Heart left ventricle (tissue), 16 donors: Measurements from ENCODE around the gene LRP5. TPM values are rescaled to one million over a fixed set of nuclear protein-coding genes. Genes with fewer than 3 reads are reported as not detected.
A peak's percentile ranks its signal among the peaks of the same experiment; 100 is the strongest.

ENCODE experiments used
- ATAC-seq, 4 donors: fragments of 200-7000 bp; cut with Tn5 transposase; one replicate each; pipeline ENCODE4 v1.9.1; 2020 to 2022; ENCODE audit warnings: moderate library complexity in 4 of 4, mild to moderate bottlenecking in 3 of 4, moderate number of reproducible peaks in 1 of 4
- DNase-seq, 5 donors: peaks; one replicate each; pipeline ENCODE4 v3.0.0-alpha.2; 2020
- H3K27ac ChIP-seq, 12 donors: fragments of 200-600 bp; sonication (generic) in 4 of 12; one replicate each; pipeline versions ENCODE4 v1.5.0 to v1.8.0; 2016 to 2022; ENCODE audit warnings: mild to moderate bottlenecking in 2 of 12
- H3K27me3 ChIP-seq, 9 donors: fragments of 200-600 bp; sonication (generic) in 2 of 9; one replicate each; pipeline versions ENCODE4 v1.5.1 to v1.8.0; 2016 to 2022; ENCODE audit warnings: mild to moderate bottlenecking in 3 of 9
- H3K36me3 ChIP-seq, 9 donors: fragments of 200-600 bp; sonication (generic) in 2 of 9; one replicate each; pipeline versions ENCODE4 v1.5.0 to v1.8.0; 2018 to 2022; ENCODE audit warnings: mild to moderate bottlenecking in 2 of 9
- H3K4me1 ChIP-seq, 12 donors: fragments of 200-600 bp; sonication (generic) in 4 of 12; one replicate each; pipeline versions ENCODE4 v1.5.0 to v1.8.0; 2016 to 2022; ENCODE audit warnings: mild to moderate bottlenecking in 3 of 12
- H3K4me3 ChIP-seq, 12 donors: fragments of 200-600 bp; sonication (generic) in 4 of 12; one replicate each; pipeline versions ENCODE4 v1.5.0 to v1.8.0; 2017 to 2022; ENCODE audit warnings: mild to moderate bottlenecking in 9 of 12, moderate library complexity in 4 of 12
- H3K9me3 ChIP-seq, 12 donors: fragments of 200-600 bp; sonication (generic) in 4 of 12; one replicate each; pipeline versions ENCODE4 v1.5.0 to v1.8.0; 2016 to 2022; ENCODE audit warnings: mild to moderate bottlenecking in 1 of 12
- POLR2A ChIP-seq, 2 donors: fragments of 450-650 bp; IDR thresholded peaks; one replicate each; pipeline ENCODE4 v1.6.1; 2017; ENCODE audit warnings: antibody characterized with exemption in 2 of 2, mild to moderate bottlenecking in 2 of 2, moderate library complexity in 2 of 2
- WGBS, 4 donors: extraction: QIAGEN DNeasy Blood & Tissue Kit in 2 of 4; methylation state at CpG; one replicate each; pipeline versions ENCODE4 v1.1.5 to v1.1.7; 2013 to 2018; 5-methylcytosine and 5-hydroxymethylcytosine counted together
- intact Hi-C, 10 donors: fragments of 100-400 bp; cut with DNase I; formaldehyde crosslinking; loops; one replicate each; pipeline versions ENCODE4 v1.11.1 to v1.14.2; 2022
- polyA plus RNA-seq, 2 donors: library from polyadenylated mRNA; stranded (reverse); fragments of 200-250 nt; gene quantifications; one replicate each; pipeline ENCODE4 v1.2.3, GENCODE V29; 2013
- total RNA-seq, 9 donors: library from RNA; depleted of rRNA in 2 of 9; stranded (reverse); fragments of >200 nt in 2 of 9; fragmentation: NEBNext Ultra II Directional in 3 of 9; extraction: Animal tissue kit (Norgen Biotek cat#: 25700) in 3 of 9; gene quantifications; one replicate each; pipeline versions ENCODE4 v1.1.0 to v1.2.4, GENCODE V29; 2016 to 2023
- TF ChIP-seq, protein P1 (sequence below), 12 donors: fragments of 200-600 bp; sonication (generic) in 4 of 12; IDR thresholded peaks; one replicate each; pipeline versions ENCODE4 v1.5.0 to v1.8.0; 2018 to 2022; ENCODE audit warnings: antibody characterized with exemption in 12 of 12, mild to moderate bottlenecking in 5 of 12
- donor health status: ischemic (EF 13 %, LVEDD 7.1; RV severe dilation, severe dysfunction).
- donor health status: healthy with polysubstance abuse.
- donor health status: DM: no; HTN: yes; CAD: no.
- donor health status: DM: no; HTN: no; CAD: no.
- donor health status: ischemic (EF 25% LVEDD 6.9; RV normal size, moderate dysfunction).
- donor health status: ischemic (EF 25% LVEDD 5.7; RV mildly dilated, moderate dysfunction).
- donor health status: healthy.
- donor health status: DM: yes; HTN: yes; CAD: no.
- donor health status: ischemic (EF 35%, LVEDD 5.7; RV mildly dilated, moderate dysfunction).
- donor health status: nonischemic (EF 11% LVEDD 7.7; RV severe dilation, severe dysfunction).
- donor health status: DM: yes; HTN: yes; CAD: no.
- donor health status: PGD.
- donor health status: ischemic (EF 29% LVEDD 5.4; RV normal size, mild dysfunction).
- donor health status: nonischemic (EF 23%, LVEDD 6.1; RV moderate dilation, normal function).

LRP5 gene
- total and polyA plus RNA-seq, 11 donors, result 30.2 to 62.5 (median 39.8) TPM

DNA sequence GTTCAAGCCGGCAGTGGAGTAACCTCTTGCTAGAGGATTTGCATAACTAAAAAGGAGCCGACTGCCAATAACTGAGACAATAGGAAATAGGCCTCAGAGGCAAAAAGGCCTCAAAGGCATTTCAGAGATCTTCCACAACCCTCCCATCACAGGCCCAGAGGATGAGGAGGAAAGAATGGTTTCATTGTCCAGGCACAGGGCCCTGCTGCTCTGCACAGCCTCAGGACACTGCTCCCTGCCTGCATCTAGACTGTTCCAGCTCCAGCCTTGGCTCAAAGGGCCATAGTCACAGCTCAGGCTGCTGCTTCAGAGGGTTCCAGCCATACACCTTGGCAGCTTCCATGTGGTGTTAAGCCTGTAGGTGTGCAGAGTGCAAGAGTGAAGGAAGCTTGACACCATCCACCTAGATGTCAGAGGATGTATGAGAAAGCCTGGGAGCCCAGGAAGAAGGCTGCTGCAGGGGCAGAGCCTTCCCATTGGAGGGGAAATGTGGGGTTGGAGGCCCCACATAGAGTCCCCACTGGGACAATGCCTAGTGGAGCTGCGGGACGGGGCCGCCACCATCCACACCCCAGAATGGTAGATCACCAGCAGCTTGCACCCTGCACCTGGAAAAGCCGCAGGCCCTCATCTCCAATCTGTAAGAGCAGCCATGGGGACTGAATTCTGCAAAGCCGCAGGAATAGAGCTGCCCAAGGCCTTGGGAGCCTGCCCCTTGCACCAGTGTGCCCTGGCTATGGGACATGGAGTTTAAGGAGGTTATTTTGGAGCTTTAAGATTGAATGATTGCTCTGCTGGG, 8.2 kb upstream of the LRP5 start:
- TF ChIP-seq, protein P1, sequence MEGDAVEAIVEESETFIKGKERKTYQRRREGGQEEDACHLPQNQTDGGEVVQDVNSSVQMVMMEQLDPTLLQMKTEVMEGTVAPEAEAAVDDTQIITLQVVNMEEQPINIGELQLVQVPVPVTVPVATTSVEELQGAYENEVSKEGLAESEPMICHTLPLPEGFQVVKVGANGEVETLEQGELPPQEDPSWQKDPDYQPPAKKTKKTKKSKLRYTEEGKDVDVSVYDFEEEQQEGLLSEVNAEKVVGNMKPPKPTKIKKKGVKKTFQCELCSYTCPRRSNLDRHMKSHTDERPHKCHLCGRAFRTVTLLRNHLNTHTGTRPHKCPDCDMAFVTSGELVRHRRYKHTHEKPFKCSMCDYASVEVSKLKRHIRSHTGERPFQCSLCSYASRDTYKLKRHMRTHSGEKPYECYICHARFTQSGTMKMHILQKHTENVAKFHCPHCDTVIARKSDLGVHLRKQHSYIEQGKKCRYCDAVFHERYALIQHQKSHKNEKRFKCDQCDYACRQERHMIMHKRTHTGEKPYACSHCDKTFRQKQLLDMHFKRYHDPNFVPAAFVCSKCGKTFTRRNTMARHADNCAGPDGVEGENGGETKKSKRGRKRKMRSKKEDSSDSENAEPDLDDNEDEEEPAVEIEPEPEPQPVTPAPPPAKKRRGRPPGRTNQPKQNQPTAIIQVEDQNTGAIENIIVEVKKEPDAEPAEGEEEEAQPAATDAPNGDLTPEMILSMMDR (IDR thresholded peaks at IDR 0.05), result no peak
- no peak for TF ChIP-seq POLR2A (IDR thresholded peaks at IDR 0.05)
- no peak for DNase-seq
- peaks cover 0 to 15% (median 0%) of the 10 kb centered on the region in 12 donors for H3K4me1 ChIP-seq
- no peak overlapping the region for H3K4me3 ChIP-seq
- no peaks in the 10 kb centered on the region for H3K36me3 ChIP-seq
- H3K27me3 ChIP-seq, result no peaks in the 10 kb centered on the region
- no peaks in the 10 kb centered on the region for H3K9me3 ChIP-seq
- 90 to 98% (median 96%) methylated on average over 2 to 7 of the region's 7 CpGs for WGBS, 4 donors
- no peak overlapping the region for H3K27ac ChIP-seq
- intact Hi-C loops, result loop anchor here in 1 of 10 donors (10.0 kb wide), 1 partner anchor 141 kb away; no protein-coding TSS in a partner anchor
- no peak for ATAC-seq

DNA sequence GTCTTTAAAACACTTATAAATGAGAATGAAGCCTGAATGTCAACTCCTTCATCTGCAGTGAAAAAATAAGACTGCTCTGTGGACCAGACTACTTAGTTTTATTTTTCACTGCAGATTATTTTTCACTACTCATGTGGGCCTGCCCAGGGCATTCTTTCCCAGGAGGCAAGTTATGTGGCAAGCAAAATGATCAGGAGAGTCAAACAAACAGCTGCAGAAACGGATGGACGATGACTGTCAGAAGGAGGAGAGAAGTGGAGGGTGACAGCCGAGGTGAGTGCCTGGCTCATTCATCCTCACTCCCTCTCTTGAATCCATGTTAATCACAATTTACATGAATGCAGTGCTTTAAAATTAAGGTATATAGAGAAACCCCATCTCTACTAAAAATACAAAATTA, 5.8 kb upstream of the LRP5 start:
- no peak for ATAC-seq
- Histone ChIP-seq H3K4me1 (peaks cover 0 to 15% (median 0%) of the 10 kb centered on the region in 12 donors), H3K27ac (no peak overlapping the region), H3K4me3 (no peak overlapping the region), H3K9me3 (no peaks in the 10 kb centered on the region), H3K27me3 (no peaks in the 10 kb centered on the region), H3K36me3 (no peaks in the 10 kb centered on the region)
- 88 to 94% (median 91%) methylated on average over 3 of the region's 3 CpGs for WGBS, 4 donors
- TF ChIP-seq, protein P1 (IDR thresholded peaks at IDR 0.05), result no peak
- TF ChIP-seq POLR2A (IDR thresholded peaks at IDR 0.05), result no peak
- intact Hi-C loops, result loop anchor here in 2 of 10 donors (5.0 to 10.0 kb wide), 2 partner anchors 76 to 138 kb away; no protein-coding TSS in a partner anchor
- no peak for DNase-seq

DNA sequence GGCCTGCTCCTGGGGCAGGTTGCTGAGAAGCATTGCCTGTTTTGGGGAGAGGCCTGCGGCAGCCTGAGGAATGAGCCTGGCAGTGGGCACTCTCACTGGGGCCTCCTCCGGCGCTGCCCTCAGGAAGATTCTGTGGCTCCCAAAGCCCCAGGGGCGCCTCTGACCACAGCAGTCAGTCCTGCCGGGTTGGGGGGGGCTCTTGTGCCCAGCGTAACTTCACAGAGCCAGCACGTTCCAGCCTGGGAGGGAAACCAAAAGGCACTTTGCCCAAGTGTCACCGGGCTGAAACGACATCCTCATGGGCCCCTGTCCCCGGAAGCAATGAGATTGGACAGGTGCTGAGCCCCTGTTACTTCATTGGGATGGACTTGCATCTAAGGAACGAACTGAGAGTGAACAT, 4.3 kb upstream of the LRP5 start:
- 55 to 80% (median 65%) methylated on average over 7 to 11 of the region's 11 CpGs for WGBS, 4 donors
- H3K4me1 ChIP-seq, result peaks cover 0 to 13% (median 2%) of the 10 kb centered on the region in 12 donors
- peaks cover 0 to under 1% (median 0%) of the 10 kb centered on the region in 9 donors for H3K27me3 ChIP-seq
- DNase-seq, result peak in 2 of 5 donors; percentile 65 to 71
- H3K36me3 ChIP-seq, result no peaks in the 10 kb centered on the region
- H3K4me3 ChIP-seq, result no peak overlapping the region
- no peak for TF ChIP-seq POLR2A (IDR thresholded peaks at IDR 0.05)
- TF ChIP-seq, protein P1 (IDR thresholded peaks at IDR 0.05), result no peak
- ATAC-seq, result peak; percentile 31 to 79 (median 60)
- no peaks in the 10 kb centered on the region for H3K9me3 ChIP-seq
- intact Hi-C loops, result loop anchor here in 2 of 10 donors (5.0 to 10.0 kb wide), 2 partner anchors 74 to 137 kb away; no protein-coding TSS in a partner anchor
- peak overlapping the region in 8 of 12 donors; percentile 29 to 78 (median 62) for H3K27ac ChIP-seq

DNA sequence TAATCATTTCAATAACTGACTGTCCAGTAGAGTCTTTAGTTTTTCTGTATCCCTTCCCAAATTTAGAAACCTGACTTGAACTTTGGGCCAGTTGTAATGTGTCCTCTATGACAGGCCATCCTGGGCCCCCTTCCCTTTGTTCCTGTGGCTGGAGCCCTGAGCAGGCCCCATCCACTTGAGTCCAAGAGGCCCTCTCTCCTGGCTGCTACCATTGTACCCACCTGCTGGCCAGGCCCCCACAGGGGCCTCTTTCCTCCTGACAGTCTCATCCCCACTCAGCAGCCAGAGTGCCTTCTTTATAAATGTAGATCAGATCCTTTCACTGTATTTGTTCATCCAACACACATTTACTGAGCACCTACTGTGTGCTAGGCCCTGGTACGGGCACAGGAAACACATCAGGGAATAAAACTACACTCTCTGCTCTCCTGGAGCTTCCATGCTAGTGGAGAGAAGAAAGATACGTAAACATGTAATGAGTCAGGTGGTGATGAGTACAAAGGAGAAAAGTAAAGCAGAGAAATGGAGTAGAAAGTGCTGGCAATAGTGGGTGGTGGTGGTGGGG, 2.7 kb upstream of the LRP5 start:
- H3K4me1 ChIP-seq, result peaks cover 0 to 27% (median 13%) of the 10 kb centered on the region in 12 donors
- 81 to 98% (median 94%) methylated on average over 2 of the region's 2 CpGs for WGBS, 4 donors
- no peak overlapping the region for H3K27ac ChIP-seq
- no peak for DNase-seq
- no peak overlapping the region for H3K4me3 ChIP-seq
- no peak for TF ChIP-seq POLR2A (IDR thresholded peaks at IDR 0.05)
- TF ChIP-seq, protein P1 (IDR thresholded peaks at IDR 0.05), result no peak
- peaks cover 0 to 3% (median 0%) of the 10 kb centered on the region in 9 donors for H3K27me3 ChIP-seq
- intact Hi-C loops, result loop anchor here in 7 of 10 donors (5.0 to 10.0 kb wide), 3 partner anchors 43 to 135 kb away; no protein-coding TSS in a partner anchor
- ATAC-seq, result no peak
- H3K9me3 ChIP-seq, result no peaks in the 10 kb centered on the region
- no peaks in the 10 kb centered on the region for H3K36me3 ChIP-seq
